HG02885 (cell line): Measurements from ENCODE around the gene WDR1.

ENCODE experiments used
- ATAC-seq: cut with Tn5 transposase; IDR thresholded peaks from one replicate; pipeline ENCODE4 v1.9.1; 2021; ENCODE audit warnings: mild to moderate bottlenecking; ENCODE audit not compliant: unreplicated experiment, poor library complexity

Gene WDR1

DNA sequence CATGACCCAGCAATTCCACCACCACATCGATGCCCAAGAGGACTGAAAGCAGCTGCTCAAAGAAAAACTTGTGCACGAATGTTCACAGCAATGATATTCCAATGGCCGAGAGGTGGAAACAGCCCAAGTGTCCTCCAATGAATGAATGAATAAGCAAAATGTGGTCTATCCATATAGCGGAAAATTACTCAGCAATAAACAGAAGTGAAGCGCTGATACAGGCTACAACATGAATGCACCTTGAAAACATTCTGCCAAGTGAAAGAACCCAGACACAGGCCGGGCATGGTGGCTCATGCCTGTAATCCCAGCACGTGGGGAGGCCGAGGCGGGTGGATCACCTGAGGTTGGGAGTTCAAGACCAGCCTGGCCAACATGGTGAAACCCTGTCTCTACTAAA lies 90.1 kb downstream of the WDR1 start:
- ATAC-seq: no peak

DNA sequence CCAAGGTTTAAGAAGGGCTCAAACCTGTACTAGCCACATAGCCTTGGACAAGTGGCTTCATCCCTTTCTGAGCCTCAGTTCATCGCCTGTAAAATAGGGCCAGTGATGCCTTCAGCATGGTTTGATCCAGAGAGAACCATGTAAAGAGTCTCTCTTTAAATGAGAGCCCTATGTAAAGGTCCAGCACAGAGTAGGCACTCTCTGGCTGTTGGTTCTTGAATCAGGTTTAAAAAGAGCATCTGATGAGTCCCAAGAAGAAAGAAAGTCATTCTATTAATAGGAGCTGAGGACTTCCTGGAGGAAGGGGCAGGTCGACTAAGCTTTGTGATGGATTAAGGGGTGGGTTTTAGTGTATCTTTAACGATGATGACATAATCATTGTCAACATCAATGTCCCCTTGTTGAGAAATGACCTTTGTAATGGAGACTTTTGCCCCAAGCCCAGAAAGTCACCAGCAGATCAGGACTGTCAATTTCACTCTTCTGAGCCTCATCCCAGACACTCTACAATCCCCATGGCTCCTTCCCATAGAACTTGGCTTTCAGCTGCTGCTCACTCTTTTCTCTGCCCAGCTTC lies 91.3 kb downstream of the WDR1 start:
- ATAC-seq: no peak
